ENCODE data around the gene SCGB3A2. TPM values are rescaled to one million over a fixed set of nuclear protein-coding genes. Genes with fewer than 3 reads are reported as not detected.

Gene SCGB3A2
- total RNA-seq, 1 experiment from 2014 or later = 0.51 TPM

DNA sequence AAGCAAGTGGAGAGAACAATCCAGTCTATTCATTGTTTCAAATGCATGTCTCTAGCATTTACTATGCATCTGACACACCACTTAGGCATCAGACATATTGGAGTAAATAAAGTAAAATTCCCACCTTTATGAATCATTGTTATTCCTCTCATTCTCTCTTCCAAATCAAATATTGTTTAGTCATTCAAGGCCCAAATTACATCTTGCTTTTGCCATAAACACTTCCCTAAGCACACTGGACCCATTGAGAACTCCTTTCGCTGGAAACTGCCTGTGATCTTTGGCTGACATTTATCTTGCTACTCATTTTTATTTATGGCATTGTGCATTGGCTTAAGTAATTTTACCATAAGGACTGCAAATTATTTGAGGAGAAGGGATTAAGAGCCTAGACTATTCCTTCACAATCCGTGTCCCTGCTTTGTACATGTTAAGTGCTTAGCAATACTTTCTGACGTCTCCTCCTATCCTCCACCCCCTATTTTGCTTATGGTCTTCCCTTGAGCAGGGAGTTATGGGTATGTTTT, 20.4 kb downstream of the SCGB3A2 start:
- Histone ChIP-seq H2AFZ (ENCODE audit: low read length) (no peak overlapping the region), H3K4me2 (ENCODE audit: low read length) (peak overlapping the region; percentile 71), H3K9me3 (ENCODE audit: low read length) (no peaks in the 10 kb centered on the region), H3K4me1 (ENCODE audit: insufficient read depth, low read length) (peaks cover 96% of the 10 kb centered on the region), H3K27ac (ENCODE audit: low read length) (peak overlapping the region; percentile 97), H3F3A (ENCODE audit: low read length, unreplicated experiment) (peaks cover 36% of the 10 kb centered on the region), H3K36me3 (ENCODE audit: low read depth, low read length) (peaks cover 74% of the 10 kb centered on the region), H3K9ac (ENCODE audit: low read length) (peak overlapping the region; percentile 90), H3K79me2 (ENCODE audit: low read length) (peaks cover 66% of the 10 kb centered on the region), H3K9me2 (replicated peaks; ENCODE audit: low read length) (no peaks in the 10 kb centered on the region), H3K27me3 (ENCODE audit: low read length) (no peaks in the 10 kb centered on the region), H4K20me1 (ENCODE audit: low read length) (no peaks in the 10 kb centered on the region), H3K4me3 (ENCODE audit: low read length) (peak overlapping the region; percentile 22)
- ATAC-seq (peak; percentile 82), DNase-seq (peak; percentile 98)
- intact Hi-C loops (cut with micrococcal nuclease) = loop anchor here (1.0 to 10.0 kb wide), 3 partner anchors 15 to 1076 kb away; no protein-coding TSS in a partner anchor
- no peak for TF ChIP-seq EZH2 (IDR thresholded peaks at IDR 0.05; ENCODE audit: low read length, unreplicated experiment)
- no peak for TF ChIP-seq EZH2phosphoT487 (IDR thresholded peaks at IDR 0.05; ENCODE audit: borderline replicate concordance, low read length)
- TF ChIP-seq, protein P1, sequence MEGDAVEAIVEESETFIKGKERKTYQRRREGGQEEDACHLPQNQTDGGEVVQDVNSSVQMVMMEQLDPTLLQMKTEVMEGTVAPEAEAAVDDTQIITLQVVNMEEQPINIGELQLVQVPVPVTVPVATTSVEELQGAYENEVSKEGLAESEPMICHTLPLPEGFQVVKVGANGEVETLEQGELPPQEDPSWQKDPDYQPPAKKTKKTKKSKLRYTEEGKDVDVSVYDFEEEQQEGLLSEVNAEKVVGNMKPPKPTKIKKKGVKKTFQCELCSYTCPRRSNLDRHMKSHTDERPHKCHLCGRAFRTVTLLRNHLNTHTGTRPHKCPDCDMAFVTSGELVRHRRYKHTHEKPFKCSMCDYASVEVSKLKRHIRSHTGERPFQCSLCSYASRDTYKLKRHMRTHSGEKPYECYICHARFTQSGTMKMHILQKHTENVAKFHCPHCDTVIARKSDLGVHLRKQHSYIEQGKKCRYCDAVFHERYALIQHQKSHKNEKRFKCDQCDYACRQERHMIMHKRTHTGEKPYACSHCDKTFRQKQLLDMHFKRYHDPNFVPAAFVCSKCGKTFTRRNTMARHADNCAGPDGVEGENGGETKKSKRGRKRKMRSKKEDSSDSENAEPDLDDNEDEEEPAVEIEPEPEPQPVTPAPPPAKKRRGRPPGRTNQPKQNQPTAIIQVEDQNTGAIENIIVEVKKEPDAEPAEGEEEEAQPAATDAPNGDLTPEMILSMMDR (conservative IDR thresholded peaks at IDR 0.05; ENCODE audit: low read depth, low read length) = no peak
- no TSS peak for BruUV-seq (replicated peaks)
- ChIA-PET CTCF (interaction anchor here (0.6 to 1.0 kb wide), 2 partner anchors 35 to 41 kb away, joined by 3 to 14 read pairs; no protein-coding TSS in a partner anchor), POLR2A (ENCODE audit: unreplicated experiment) (interaction anchor here (0.6 kb wide), 1 partner anchor 247 kb away, joined by 4 read pairs; no protein-coding TSS in a partner anchor)

DNA sequence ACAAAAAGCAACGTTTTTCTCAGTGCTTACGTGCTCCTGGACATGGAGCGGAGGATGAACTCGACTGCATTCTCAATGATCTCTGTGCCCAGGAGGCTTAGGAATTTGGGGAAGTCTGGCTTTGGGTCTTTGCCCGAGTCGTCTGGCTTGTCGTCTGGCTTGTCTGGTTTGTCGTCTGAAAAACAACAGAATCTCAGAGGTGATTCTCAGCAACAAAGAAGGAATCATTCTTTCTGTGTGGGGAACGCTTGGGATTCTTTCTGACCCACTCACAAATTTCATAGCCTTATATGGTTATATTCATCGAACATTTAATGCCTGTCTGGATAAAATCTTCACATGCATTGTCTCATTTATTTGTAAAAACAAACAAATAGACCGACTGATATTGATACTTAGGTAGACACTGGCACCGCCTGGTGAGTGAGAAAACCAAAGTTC, 23.1 kb downstream of the SCGB3A2 start:
- peak overlapping the region; percentile 97 for H3K27ac ChIP-seq (ENCODE audit: low read length)
- ChIA-PET POLR2A (ENCODE audit: unreplicated experiment) (no interaction called here), CTCF (no interaction called here)
- DNase-seq (peak; percentile 54), ATAC-seq (no peak)
- no peak overlapping the region for H3K4me3 ChIP-seq (ENCODE audit: low read length)
- H3F3A ChIP-seq (ENCODE audit: low read length, unreplicated experiment) = peaks cover 35% of the 10 kb centered on the region
- H3K4me2 ChIP-seq (ENCODE audit: low read length) = peak overlapping the region; percentile 4; the same call in 1 of the 2 replicates
- no peaks in the 10 kb centered on the region for H3K9me3 ChIP-seq (ENCODE audit: low read length)
- no peaks in the 10 kb centered on the region for H3K27me3 ChIP-seq (ENCODE audit: low read length)
- peaks cover 52% of the 10 kb centered on the region for H3K36me3 ChIP-seq (ENCODE audit: low read depth, low read length)
- intact Hi-C loops (cut with micrococcal nuclease) = no loop called here
- TF ChIP-seq EZH2phosphoT487 (IDR thresholded peaks at IDR 0.05; ENCODE audit: borderline replicate concordance, low read length) = no peak
- TF ChIP-seq, protein P1 (conservative IDR thresholded peaks at IDR 0.05; ENCODE audit: low read depth, low read length) = peak; percentile 35
- BruUV-seq (replicated peaks) = no TSS peak
- no peaks in the 10 kb centered on the region for H4K20me1 ChIP-seq (ENCODE audit: low read length)
- H2AFZ ChIP-seq (ENCODE audit: low read length) = no peak overlapping the region
- no peaks in the 10 kb centered on the region for H3K9me2 ChIP-seq (replicated peaks; ENCODE audit: low read length)
- peaks cover 92% of the 10 kb centered on the region for H3K4me1 ChIP-seq (ENCODE audit: insufficient read depth, low read length)
- peaks cover 79% of the 10 kb centered on the region for H3K79me2 ChIP-seq (ENCODE audit: low read length)
- H3K9ac ChIP-seq (ENCODE audit: low read length) = peak overlapping the region; percentile 90; the same call in 1 of the 2 replicates

DNA sequence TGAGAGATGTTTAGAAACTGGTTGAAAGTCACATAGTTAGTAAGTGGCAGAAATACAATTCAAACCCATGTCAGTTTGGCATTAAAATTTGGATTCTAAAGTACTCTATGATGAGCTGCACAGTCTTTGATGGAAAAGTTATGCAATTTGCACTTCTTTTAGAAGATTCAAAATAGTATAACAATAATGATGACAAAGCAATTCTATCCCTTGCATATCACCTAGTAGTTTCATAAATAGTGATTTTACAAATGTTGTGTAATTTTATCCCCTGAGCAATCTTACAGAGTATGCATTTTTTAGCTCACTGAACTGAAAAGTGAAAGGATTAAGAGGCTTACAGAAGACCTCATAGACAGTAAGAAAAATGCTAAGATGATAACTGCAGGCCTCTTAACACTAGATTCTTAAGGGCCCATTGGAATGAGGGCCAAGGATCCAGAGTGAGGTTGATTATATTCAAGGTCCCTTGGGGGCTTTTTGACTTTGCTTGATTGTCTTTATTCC, 24.2 kb downstream of the SCGB3A2 start:
- POLR2A ChIA-PET (ENCODE audit: unreplicated experiment) = no interaction called here
- Histone ChIP-seq H3K9ac (ENCODE audit: low read length) (peak overlapping the region; percentile 11), H3K27ac (ENCODE audit: low read length) (peak overlapping the region; percentile 97)

More for the DNA sequence above, 24.2 kb downstream of the SCGB3A2 start:
- Histone ChIP-seq H3F3A (ENCODE audit: low read length, unreplicated experiment) (peaks cover 35% of the 10 kb centered on the region), H3K4me2 (ENCODE audit: low read length) (peak overlapping the region; percentile 83), H3K79me2 (ENCODE audit: low read length) (peaks cover 76% of the 10 kb centered on the region), H3K9me3 (ENCODE audit: low read length) (no peaks in the 10 kb centered on the region), H3K4me1 (ENCODE audit: insufficient read depth, low read length) (peaks cover 87% of the 10 kb centered on the region), H3K27me3 (ENCODE audit: low read length) (no peaks in the 10 kb centered on the region), H3K36me3 (ENCODE audit: low read depth, low read length) (peaks cover 43% of the 10 kb centered on the region), H2AFZ (ENCODE audit: low read length) (no peak overlapping the region), H4K20me1 (ENCODE audit: low read length) (no peaks in the 10 kb centered on the region), H3K4me3 (ENCODE audit: low read length) (peak overlapping the region; percentile 67), H3K9me2 (replicated peaks; ENCODE audit: low read length) (no peaks in the 10 kb centered on the region)
- DNase-seq (no peak), ATAC-seq (no peak)
- CTCF ChIA-PET = no interaction called here
- no TSS peak for BruUV-seq (replicated peaks)
- intact Hi-C loops (cut with micrococcal nuclease) = no loop called here
- TF ChIP-seq, protein P1 (conservative IDR thresholded peaks at IDR 0.05; ENCODE audit: low read depth, low read length) = no peak
- no peak for TF ChIP-seq EZH2 (IDR thresholded peaks at IDR 0.05; ENCODE audit: low read length, unreplicated experiment)
- no peak for TF ChIP-seq EZH2phosphoT487 (IDR thresholded peaks at IDR 0.05; ENCODE audit: borderline replicate concordance, low read length)

All from PC-3 (cell line).